DOHH2 (cell line): ENCODE results near the gene CYBA.

Source experiments
- CTCF ChIP-seq: fragments of 200-600 bp; sonication (generic); IDR thresholded peaks from one replicate; pipeline ENCODE4 v1.5.1; 2014; ENCODE audit warnings: antibody characterized with exemption, mild to moderate bottlenecking, low read depth, low read length; ENCODE audit not compliant: poor library complexity, severe bottlenecking
- EZH2phosphoT487 ChIP-seq: fragments of 200-600 bp; sonication (generic); IDR thresholded peaks from 2 replicates; pipeline ENCODE4 v1.6.1; 2017; ENCODE audit warnings: borderline replicate concordance, mild to moderate bottlenecking, antibody characterized with exemption, low read length, moderate library complexity, mixed read lengths

GRCh38 chr16:88665570-88665969, 14.7 kb upstream of the CYBA start:
- TF ChIP-seq CTCF = no peak
- no peak for TF ChIP-seq EZH2phosphoT487
